Testis (tissue), 2 donors: ENCODE data around the gene GNG2.

ENCODE experiments used
- CTCF ChIP-seq, 3 experiments: fragments of 450-650 bp in 2 of 3; fragments of 200-600 bp in 1 of 3; sonication (generic) in 1 of 3; IDR thresholded peaks; one replicate each; pipeline ENCODE4 v1.5.1; 2016 to 2019; ENCODE audit warnings: antibody characterized with exemption in 3 of 3, mild to moderate bottlenecking in 2 of 3, moderate library complexity in 1 of 3
- POLR2A ChIP-seq: fragments of 450-650 bp; IDR thresholded peaks from one replicate; pipeline ENCODE4 v1.6.1; 2017; ENCODE audit warnings: antibody characterized with exemption, mild to moderate bottlenecking, moderate library complexity

GRCh38 chr14:51825926-51826325 lies 34.5 kb upstream of the GNG2 start:
- TF ChIP-seq CTCF (IDR thresholded peaks at IDR 0.05) (no peak), POLR2A (no peak)
